DMS114 treated with DMSO at 0.1 percent for 48 hours (cell line): ENCODE measurements around the gene STK32B.

Experiments
- DNase-seq: peaks from one replicate; lab custom pipeline; 2025; ENCODE audit not compliant: unreplicated experiment; lab: John Stamatoyannopoulos, UW

STK32B gene

GRCh38 chr4:5383191-5383980, 332.1 kb downstream of the STK32B start:
- DNase-seq: no peak

- DNase-seq: no peak
These were observed 334.5 kb downstream of the STK32B start for GRCh38 chr4:5385741-5386311.

- no peak for DNase-seq
These were observed 335.6 kb downstream of the STK32B start for GRCh38 chr4:5386921-5387320.

GRCh38 chr4:5387457-5387856, 336.2 kb downstream of the STK32B start:
- no peak for DNase-seq

GRCh38 chr4:5389756-5390310, 338.6 kb downstream of the STK32B start:
- DNase-seq: no peak

GRCh38 chr4:5391492-5391891, 340.2 kb downstream of the STK32B start:
- no peak for DNase-seq

GRCh38 chr4:5393911-5394513, 342.7 kb downstream of the STK32B start:
- DNase-seq: no peak

- DNase-seq: no peak
These were observed 344.5 kb downstream of the STK32B start for GRCh38 chr4:5395781-5396180.

- no peak for DNase-seq
These were observed 346.8 kb downstream of the STK32B start for GRCh38 chr4:5398056-5398455.

GRCh38 chr4:5399124-5399523, 347.8 kb downstream of the STK32B start:
- DNase-seq: no peak

GRCh38 chr4:5399790-5400421, 348.6 kb downstream of the STK32B start:
- no peak for DNase-seq

GRCh38 chr4:5403746-5404497, 352.6 kb downstream of the STK32B start:
- no peak for DNase-seq

- no peak for DNase-seq
These were observed 358.0 kb downstream of the STK32B start for GRCh38 chr4:5409237-5409636.

GRCh38 chr4:5409972-5410618, 358.8 kb downstream of the STK32B start:
- no peak for DNase-seq

- DNase-seq: no peak
These were observed 361.0 kb downstream of the STK32B start for GRCh38 chr4:5412296-5412695.

- no peak for DNase-seq
These were observed 361.5 kb downstream of the STK32B start for GRCh38 chr4:5412751-5413150.

- no peak for DNase-seq
These were observed 365.4 kb downstream of the STK32B start for GRCh38 chr4:5416637-5417036.

- DNase-seq: no peak
These were observed 369.0 kb downstream of the STK32B start for GRCh38 chr4:5420266-5420665.

- DNase-seq: no peak
These were observed 370.1 kb downstream of the STK32B start for GRCh38 chr4:5421416-5421815.

GRCh38 chr4:5422195-5422594, 370.9 kb downstream of the STK32B start:
- no peak for DNase-seq
